Activated CD8-positive, alpha-beta memory T cell treated with anti-CD3 and anti-CD28 coated beads, Interleukin-2, amount 10 ng/mL, durations not matched to agents 7 days and 5 days (primary cell): ENCODE results near the gene OST4. TPM values are rescaled to one million over a fixed set of nuclear protein-coding genes. Genes with fewer than 3 reads are reported as not detected.
"Not testable (repeated sequence)": the region's sequence is repeated elsewhere in the genome, so short reads cannot be mapped to it uniquely, and the experiment has no call there.

Experiments
- ATAC-seq: fragments of 150-1000 bp; cut with Tn5 transposase; one replicate; pipeline ENCODE4 v1.10.0; 2021; ENCODE audit warnings: moderate library complexity
- CTCF ChIA-PET: fragments of 350-600 bp; sonication (Branson Sonifier 250); formaldehyde crosslinking; loops from one replicate; lab custom pipeline; 2021; ENCODE audit warnings: antibody characterized with exemption; lab: Charles Lee
- DNase-seq: peaks from one replicate; pipeline ENCODE4 v3.0.0-alpha.2; 2020
- H3K27ac Mint-ChIP-seq: one replicate; pipeline ENCODE4 v1.8.0; 2021; ENCODE audit warnings: mild to moderate bottlenecking, mixed read lengths
- H3K27me3 Mint-ChIP-seq: one replicate; pipeline ENCODE4 v1.8.0; 2021; ENCODE audit warnings: mixed read lengths
- H3K36me3 Mint-ChIP-seq: one replicate; pipeline ENCODE4 v1.8.0; 2021; ENCODE audit warnings: mild to moderate bottlenecking, mixed read lengths
- H3K4me1 Mint-ChIP-seq: one replicate; pipeline ENCODE4 v1.8.0; 2021; ENCODE audit warnings: mixed read lengths
- H3K4me3 Mint-ChIP-seq: one replicate; pipeline ENCODE4 v1.8.0; 2021; ENCODE audit warnings: mild to moderate bottlenecking, moderate library complexity, mixed read lengths
- H3K9me3 Mint-ChIP-seq: one replicate; pipeline ENCODE4 v1.8.0; 2022; ENCODE audit warnings: low read depth, mixed read lengths
- total RNA-seq, 2 experiments: library from RNA; stranded (reverse); gene quantifications; one replicate each; pipeline ENCODE4 v1.2.3, GENCODE V29; 2021

OST4 gene
- total RNA-seq, 2 experiments from 2014 or later, result 248 to 318 TPM

DNA sequence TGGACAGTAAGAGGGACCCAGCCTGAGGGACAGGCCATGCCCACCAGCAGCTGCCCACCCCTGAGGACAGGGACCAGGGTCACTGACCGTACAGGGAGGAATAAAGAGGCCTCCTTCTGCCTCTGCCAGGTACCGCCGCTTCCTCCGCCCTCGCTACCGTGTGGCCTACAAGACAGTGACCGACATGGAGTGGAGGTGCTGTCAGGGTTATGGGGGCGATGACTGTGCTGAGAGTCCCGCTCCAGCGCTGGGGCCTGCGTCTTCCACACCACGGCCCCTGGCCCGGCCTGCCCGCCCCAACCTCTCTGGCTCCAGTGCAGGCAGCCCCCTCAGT, 9.1 kb upstream of the OST4 start:
- ATAC-seq (no peak), DNase-seq (no peak)
- H3K4me3 Mint-ChIP-seq, result no peak overlapping the region
- no peaks in the 10 kb centered on the region for H3K9me3 Mint-ChIP-seq
- peaks cover 39% of the 10 kb centered on the region for H3K4me1 Mint-ChIP-seq
- H3K36me3 Mint-ChIP-seq, result no peaks in the 10 kb centered on the region
- no peaks in the 10 kb centered on the region for H3K27me3 Mint-ChIP-seq
- peak overlapping the region; percentile 95 for H3K27ac Mint-ChIP-seq
- CTCF ChIA-PET, result interaction anchor here (1.3 to 2.3 kb wide), 4 partner anchors 9 to 119 kb away, joined by 4 to 12 read pairs (median 8); partner anchors contain the start of gene OST4

- H3K9me3 Mint-ChIP-seq, result no peaks in the 10 kb centered on the region
- no peak overlapping the region for H3K4me3 Mint-ChIP-seq
- CTCF ChIA-PET, result interaction anchor here (1.3 to 2.3 kb wide), 3 partner anchors 9 to 30 kb away, joined by 4 to 12 read pairs (median 8); partner anchors contain the start of gene OST4
- H3K27ac Mint-ChIP-seq, result peak overlapping the region; percentile 42
- ATAC-seq (no peak), DNase-seq (no peak)
- H3K36me3 Mint-ChIP-seq, result no peaks in the 10 kb centered on the region
- H3K27me3 Mint-ChIP-seq, result no peaks in the 10 kb centered on the region
- peaks cover 39% of the 10 kb centered on the region for H3K4me1 Mint-ChIP-seq
Measured at GRCh38 chr2:27080140-27080469, 8.7 kb upstream of the OST4 start.

- CTCF ChIA-PET, result interaction anchor here (1.7 kb wide), 1 partner anchor 29 kb away, joined by 8 read pairs; no protein-coding TSS in a partner anchor
- H3K27me3 Mint-ChIP-seq, result no peaks in the 10 kb centered on the region
- ATAC-seq, result no peak
- peak overlapping the region; percentile 42 for H3K27ac Mint-ChIP-seq
- H3K4me3 Mint-ChIP-seq, result no peak overlapping the region
- H3K36me3 Mint-ChIP-seq, result no peaks in the 10 kb centered on the region
- DNase-seq, result no peak
- peaks cover 41% of the 10 kb centered on the region for H3K4me1 Mint-ChIP-seq
- H3K9me3 Mint-ChIP-seq, result no peaks in the 10 kb centered on the region
Measured at GRCh38 chr2:27079233-27080139, 8.0 kb upstream of the OST4 start.

DNA sequence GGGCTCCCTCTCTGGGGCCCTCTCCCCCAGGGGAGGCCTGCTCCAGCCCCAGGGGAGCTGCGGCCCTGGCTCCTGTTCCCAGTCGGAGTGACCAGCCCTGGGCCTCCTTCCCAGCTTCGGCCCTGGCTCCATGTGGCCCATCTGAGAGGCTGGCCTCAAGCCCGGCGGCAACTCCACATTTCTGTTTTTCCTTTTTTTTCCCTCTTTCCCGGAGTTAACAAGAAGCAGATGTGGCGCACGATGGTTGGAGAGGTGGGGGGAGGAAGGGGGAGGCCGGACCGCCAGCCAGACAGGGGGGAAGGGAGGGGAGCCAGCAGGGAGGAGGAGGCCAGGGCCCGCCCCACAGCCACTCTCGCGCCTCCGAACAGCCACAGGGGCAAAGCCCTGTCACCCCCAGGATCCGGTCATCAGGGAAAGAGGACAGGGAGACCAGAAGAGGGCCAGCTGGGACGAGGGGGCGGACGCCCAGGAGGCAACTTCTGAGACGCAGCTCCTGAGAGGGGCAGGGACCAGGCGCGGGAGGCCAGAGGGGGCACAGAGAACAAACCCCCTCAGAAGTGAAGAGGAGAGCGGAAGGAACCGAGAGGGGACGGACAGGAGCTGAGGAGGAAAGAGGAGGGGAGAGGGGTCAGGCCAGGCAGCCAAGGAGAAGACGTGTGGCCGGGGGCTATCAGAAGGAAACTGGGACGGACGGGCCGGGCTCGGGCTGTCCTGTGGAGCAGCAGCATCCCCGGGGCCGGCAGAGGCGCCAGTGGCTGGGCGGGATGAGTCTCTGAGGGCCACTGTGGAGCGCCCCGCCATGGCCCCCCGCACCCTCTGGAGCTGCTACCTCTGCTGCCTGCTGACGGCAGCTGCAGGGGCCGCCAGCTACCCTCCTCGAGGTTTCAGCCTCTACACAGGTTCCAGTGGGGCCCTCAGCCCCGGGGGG, 7.1 kb upstream of the OST4 start, which contains the start of gene EMILIN1:
Gene EMILIN1, plus strand, starts transcription at position 349 of the 928 bp plus-strand sequence. Its CDS starts 451 bp downstream, at position 800.
- DNase-seq (no peak), ATAC-seq (no peak)
- Mint-ChIP-seq H3K9me3 (no peaks in the 10 kb centered on the region), H3K27ac (no peak within 1 kb of the TSS), H3K4me1 (peaks cover 45% of the 10 kb centered on the region), H3K27me3 (no peaks in the 10 kb centered on the region), H3K36me3 (no peaks in the 10 kb centered on the region), H3K4me3 (no peak within 1 kb of the TSS)
- CTCF ChIA-PET, result no interaction called here

DNA sequence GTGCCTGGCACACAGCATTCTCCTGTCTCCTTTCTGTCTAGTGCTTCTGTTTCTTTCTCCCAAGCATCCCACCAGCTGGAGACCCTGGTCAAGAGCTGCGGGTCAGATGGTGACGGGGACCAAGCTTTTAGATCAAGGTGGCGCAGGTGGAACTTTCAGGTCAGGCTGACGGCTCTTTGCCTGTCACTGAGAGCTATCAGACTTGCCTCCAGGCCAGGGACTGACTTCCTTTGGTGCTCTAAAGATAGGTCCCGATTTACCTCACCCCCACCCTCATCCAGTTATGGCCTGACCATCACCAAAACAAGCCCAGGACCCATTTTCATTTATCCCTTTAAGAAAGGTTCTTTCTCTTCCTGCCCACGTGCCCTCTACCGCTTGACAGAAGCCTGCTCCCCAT, 5.8 kb upstream of the OST4 start:
- DNase-seq (no peak), ATAC-seq (no peak)
- Mint-ChIP-seq H3K4me1 (peaks cover 56% of the 10 kb centered on the region), H3K36me3 (no peaks in the 10 kb centered on the region), H3K27ac (no peak overlapping the region), H3K27me3 (no peaks in the 10 kb centered on the region), H3K9me3 (no peaks in the 10 kb centered on the region), H3K4me3 (no peak overlapping the region)
- CTCF ChIA-PET, result interaction anchor here (0.6 to 5.0 kb wide), 3 partner anchors 9 to 115 kb away, joined by 3 to 37 read pairs (median 3); partner anchors contain the start of genes AGBL5 and KHK

DNA sequence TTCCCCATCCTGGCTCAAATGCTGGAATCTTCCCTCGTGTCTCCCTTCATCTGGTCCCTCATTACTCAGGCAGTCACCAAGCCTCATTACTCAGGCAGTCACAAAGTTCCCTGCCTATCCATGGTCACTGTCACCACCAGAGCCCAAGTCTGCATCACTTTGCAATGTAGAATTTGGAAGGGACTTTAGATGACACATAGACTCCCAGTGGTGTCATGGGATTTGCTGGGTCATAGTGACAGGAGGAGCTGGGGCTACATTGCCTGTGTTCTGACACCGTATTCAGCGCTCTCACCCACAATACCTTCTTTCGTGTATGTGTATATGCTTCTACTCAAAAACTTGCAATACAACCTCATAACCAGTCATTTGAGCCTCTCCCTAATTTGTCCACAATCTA, 4.9 kb upstream of the OST4 start:
- no peaks in the 10 kb centered on the region for H3K36me3 Mint-ChIP-seq
- no peaks in the 10 kb centered on the region for H3K27me3 Mint-ChIP-seq
- H3K4me1 Mint-ChIP-seq, result peaks cover 52% of the 10 kb centered on the region
- no peaks in the 10 kb centered on the region for H3K9me3 Mint-ChIP-seq
- DNase-seq (no peak), ATAC-seq (no peak)
- peak overlapping the region; percentile 71 for H3K27ac Mint-ChIP-seq
- H3K4me3 Mint-ChIP-seq, result no peak overlapping the region
- CTCF ChIA-PET, result interaction anchor here (1.6 to 5.0 kb wide), 2 partner anchors 10 to 26 kb away, joined by 3 to 37 read pairs; partner anchors contain the start of genes AGBL5 and KHK

- H3K27ac Mint-ChIP-seq, result peak overlapping the region; percentile 80
- peak overlapping the region; percentile 3 for H3K4me3 Mint-ChIP-seq
- H3K4me1 Mint-ChIP-seq, result peaks cover 52% of the 10 kb centered on the region
- ATAC-seq, H3K27me3 Mint-ChIP-seq, DNase-seq, H3K36me3 Mint-ChIP-seq, H3K9me3 Mint-ChIP-seq: not testable (repeated sequence)
- CTCF ChIA-PET, result interaction anchor here (5.0 to 5.9 kb wide), 2 partner anchors 11 to 25 kb away, joined by 37 to 45 read pairs; partner anchors contain the start of genes AGBL5 and KHK
Measured at GRCh38 chr2:27075566-27075871, 4.1 kb upstream of the OST4 start.

DNA sequence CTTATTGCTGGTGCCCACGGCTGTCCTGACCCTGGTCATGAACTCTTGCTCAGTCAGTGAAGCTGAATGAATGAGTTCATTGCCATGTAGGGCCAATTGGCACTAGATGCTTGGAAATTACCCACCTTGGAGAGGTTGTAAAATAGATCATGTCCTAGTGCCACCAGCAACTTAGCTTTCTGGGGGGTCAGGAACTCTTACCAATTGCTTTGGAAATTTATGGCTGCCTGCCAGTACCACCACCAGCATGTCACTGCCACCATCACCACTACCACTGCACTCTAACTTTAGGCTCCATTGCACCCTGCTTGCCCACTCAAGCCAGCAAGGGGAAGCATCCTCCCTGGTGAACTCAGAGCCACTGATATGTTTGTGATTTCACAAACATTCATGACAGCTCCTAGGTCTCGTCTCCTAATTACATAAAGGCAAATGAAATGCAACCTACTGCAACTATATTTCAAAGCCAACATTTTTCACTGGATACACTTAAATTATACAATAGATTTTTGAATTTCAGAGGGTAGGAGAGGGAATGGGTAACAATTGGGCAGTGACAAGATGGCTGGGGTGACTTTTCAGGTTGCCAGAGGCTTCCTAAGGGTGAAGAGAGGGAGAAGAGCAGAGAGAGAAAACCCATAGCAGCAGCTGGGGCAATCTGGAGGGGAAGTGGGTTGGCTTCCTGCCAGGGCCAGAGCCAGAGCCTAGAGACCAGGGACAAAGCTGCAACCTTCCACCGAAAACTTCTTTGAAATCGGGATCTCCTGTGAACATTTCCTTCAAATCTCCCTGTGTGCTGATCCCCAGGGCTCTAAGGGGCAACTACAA, 3.5 kb upstream of the OST4 start:
- peak overlapping the region; percentile 3 for H3K4me3 Mint-ChIP-seq
- H3K27me3 Mint-ChIP-seq, result no peaks in the 10 kb centered on the region
- H3K9me3 Mint-ChIP-seq, result no peaks in the 10 kb centered on the region
- peaks cover 54% of the 10 kb centered on the region for H3K4me1 Mint-ChIP-seq
- H3K36me3 Mint-ChIP-seq, result peaks cover under 1% of the 10 kb centered on the region
- CTCF ChIA-PET, result interaction anchor here (1.0 to 5.9 kb wide), 4 partner anchors 8 to 229 kb away, joined by 3 to 45 read pairs (median 20); partner anchors contain the start of genes AGBL5 and KHK
- DNase-seq (peak; percentile 70), ATAC-seq (no peak)
- H3K27ac Mint-ChIP-seq, result peak overlapping the region; percentile 80

DNA sequence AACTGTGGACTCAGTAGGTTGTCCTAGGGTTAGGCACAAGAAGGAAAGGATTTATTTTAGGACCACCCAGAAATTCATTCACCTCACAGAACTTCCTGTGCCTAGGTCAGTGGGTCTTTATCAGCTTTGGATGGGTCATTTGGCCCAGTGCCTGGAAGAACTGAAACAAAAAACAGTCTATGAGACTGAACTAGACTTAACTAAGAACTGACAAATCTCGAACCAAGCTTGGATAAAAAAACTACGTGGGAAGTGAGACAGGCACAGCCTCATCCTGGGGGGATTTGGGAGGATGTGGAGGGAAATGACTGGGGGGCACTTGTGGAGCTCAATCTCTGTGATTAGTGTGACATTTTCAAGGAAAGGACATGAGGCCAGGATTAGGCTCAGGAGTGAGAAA, 2.3 kb upstream of the OST4 start:
- CTCF ChIA-PET, result interaction anchor here (1.0 to 5.9 kb wide), 4 partner anchors 9 to 228 kb away, joined by 3 to 45 read pairs (median 20); partner anchors contain the start of genes AGBL5 and KHK
- no peak for DNase-seq
- no peaks in the 10 kb centered on the region for H3K9me3 Mint-ChIP-seq
- peaks cover 65% of the 10 kb centered on the region for H3K4me1 Mint-ChIP-seq
- H3K27me3 Mint-ChIP-seq, result no peaks in the 10 kb centered on the region
- H3K4me3 Mint-ChIP-seq, result no peak overlapping the region
- peaks cover 13% of the 10 kb centered on the region for H3K36me3 Mint-ChIP-seq
- no peak for ATAC-seq
- peak overlapping the region; percentile 16 for H3K27ac Mint-ChIP-seq

GRCh38 chr2:27072920-27073319, 1.5 kb upstream of the OST4 start:
- ATAC-seq, result no peak
- peaks cover 14% of the 10 kb centered on the region for H3K36me3 Mint-ChIP-seq
- no peaks in the 10 kb centered on the region for H3K9me3 Mint-ChIP-seq
- CTCF ChIA-PET, result interaction anchor here (1.8 to 5.9 kb wide), 3 partner anchors 13 to 111 kb away, joined by 6 to 45 read pairs (median 37); partner anchors contain the start of genes AGBL5 and KHK
- DNase-seq, result no peak
- H3K27me3 Mint-ChIP-seq, result no peaks in the 10 kb centered on the region
- peak overlapping the region; percentile 79 for H3K4me3 Mint-ChIP-seq
- H3K4me1 Mint-ChIP-seq, result peaks cover 67% of the 10 kb centered on the region
- H3K27ac Mint-ChIP-seq, result peak overlapping the region; percentile 67

- H3K36me3 Mint-ChIP-seq, result peaks cover 14% of the 10 kb centered on the region
- CTCF ChIA-PET, result interaction anchor here (1.2 to 5.9 kb wide), 10 partner anchors 9 to 231 kb away, joined by 4 to 45 read pairs (median 8); partner anchors contain the start of genes AGBL5 and KHK
- H3K27ac Mint-ChIP-seq, result peak overlapping the region; percentile 82
- H3K9me3 Mint-ChIP-seq, result no peaks in the 10 kb centered on the region
- DNase-seq (peak; percentile 63), ATAC-seq (peak; percentile 37)
- peak overlapping the region; percentile 79 for H3K4me3 Mint-ChIP-seq
- peaks cover 70% of the 10 kb centered on the region for H3K4me1 Mint-ChIP-seq
- no peaks in the 10 kb centered on the region for H3K27me3 Mint-ChIP-seq
Measured at GRCh38 chr2:27071990-27072830, 756 bp upstream of the OST4 start.
